RWPE1 (cell line): ENCODE measurements around the gene SOD3.
A peak's percentile ranks its signal among the peaks of the same experiment; 100 is the strongest.

ENCODE experiments used
- CTCF ChIA-PET: fragments of 350-600 bp; sonication (Branson Sonifier 250); formaldehyde crosslinking; extraction: SDS; loops from one replicate; lab custom pipeline; 2021; lab: Yijun Ruan, JAX
- POLR2A ChIA-PET: fragments of 400-600 bp; formaldehyde crosslinking; extraction: SDS; loops from one replicate; lab custom pipeline; 2020; ENCODE audit warnings: antibody characterized with exemption; ENCODE audit not compliant: low non-redundant PET; lab: Yijun Ruan, JAX
- DNase-seq: peaks from one replicate; pipeline ENCODE4 v3.0.0; 2012; ENCODE audit warnings: low spot score
- H3K27ac ChIP-seq: fragments of 450-650 bp; 2 replicates; pipeline ENCODE4 v1.5.1; 2017
- TF ChIP-seq, protein P1 (sequence below): fragments of 450-650 bp; conservative IDR thresholded peaks from 2 replicates; pipeline ENCODE4 v1.5.1; 2017; ENCODE audit warnings: low read depth, mild to moderate bottlenecking

The SOD3 gene

DNA sequence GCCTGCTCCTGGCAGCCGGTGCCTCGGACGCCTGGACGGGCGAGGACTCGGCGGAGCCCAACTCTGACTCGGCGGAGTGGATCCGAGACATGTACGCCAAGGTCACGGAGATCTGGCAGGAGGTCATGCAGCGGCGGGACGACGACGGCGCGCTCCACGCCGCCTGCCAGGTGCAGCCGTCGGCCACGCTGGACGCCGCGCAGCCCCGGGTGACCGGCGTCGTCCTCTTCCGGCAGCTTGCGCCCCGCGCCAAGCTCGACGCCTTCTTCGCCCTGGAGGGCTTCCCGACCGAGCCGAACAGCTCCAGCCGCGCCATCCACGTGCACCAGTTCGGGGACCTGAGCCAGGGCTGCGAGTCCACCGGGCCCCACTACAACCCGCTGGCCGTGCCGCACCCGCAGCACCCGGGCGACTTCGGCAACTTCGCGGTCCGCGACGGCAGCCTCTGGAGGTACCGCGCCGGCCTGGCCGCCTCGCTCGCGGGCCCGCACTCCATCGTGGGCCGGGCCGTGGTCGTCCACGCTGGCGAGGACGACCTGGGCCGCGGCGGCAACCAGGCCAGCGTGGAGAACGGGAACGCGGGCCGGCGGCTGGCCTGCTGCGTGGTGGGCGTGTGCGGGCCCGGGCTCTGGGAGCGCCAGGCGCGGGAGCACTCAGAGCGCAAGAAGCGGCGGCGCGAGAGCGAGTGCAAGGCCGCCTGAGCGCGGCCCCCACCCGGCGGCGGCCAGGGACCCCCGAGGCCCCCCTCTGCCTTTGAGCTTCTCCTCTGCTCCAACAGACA, 4.4 kb downstream of the SOD3 start:
- CTCF ChIA-PET: no interaction called here
- DNase-seq: no peak
- H3K27ac ChIP-seq: no peak overlapping the region
- POLR2A ChIA-PET: no interaction called here
- TF ChIP-seq, protein P1, sequence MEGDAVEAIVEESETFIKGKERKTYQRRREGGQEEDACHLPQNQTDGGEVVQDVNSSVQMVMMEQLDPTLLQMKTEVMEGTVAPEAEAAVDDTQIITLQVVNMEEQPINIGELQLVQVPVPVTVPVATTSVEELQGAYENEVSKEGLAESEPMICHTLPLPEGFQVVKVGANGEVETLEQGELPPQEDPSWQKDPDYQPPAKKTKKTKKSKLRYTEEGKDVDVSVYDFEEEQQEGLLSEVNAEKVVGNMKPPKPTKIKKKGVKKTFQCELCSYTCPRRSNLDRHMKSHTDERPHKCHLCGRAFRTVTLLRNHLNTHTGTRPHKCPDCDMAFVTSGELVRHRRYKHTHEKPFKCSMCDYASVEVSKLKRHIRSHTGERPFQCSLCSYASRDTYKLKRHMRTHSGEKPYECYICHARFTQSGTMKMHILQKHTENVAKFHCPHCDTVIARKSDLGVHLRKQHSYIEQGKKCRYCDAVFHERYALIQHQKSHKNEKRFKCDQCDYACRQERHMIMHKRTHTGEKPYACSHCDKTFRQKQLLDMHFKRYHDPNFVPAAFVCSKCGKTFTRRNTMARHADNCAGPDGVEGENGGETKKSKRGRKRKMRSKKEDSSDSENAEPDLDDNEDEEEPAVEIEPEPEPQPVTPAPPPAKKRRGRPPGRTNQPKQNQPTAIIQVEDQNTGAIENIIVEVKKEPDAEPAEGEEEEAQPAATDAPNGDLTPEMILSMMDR: no peak

DNA sequence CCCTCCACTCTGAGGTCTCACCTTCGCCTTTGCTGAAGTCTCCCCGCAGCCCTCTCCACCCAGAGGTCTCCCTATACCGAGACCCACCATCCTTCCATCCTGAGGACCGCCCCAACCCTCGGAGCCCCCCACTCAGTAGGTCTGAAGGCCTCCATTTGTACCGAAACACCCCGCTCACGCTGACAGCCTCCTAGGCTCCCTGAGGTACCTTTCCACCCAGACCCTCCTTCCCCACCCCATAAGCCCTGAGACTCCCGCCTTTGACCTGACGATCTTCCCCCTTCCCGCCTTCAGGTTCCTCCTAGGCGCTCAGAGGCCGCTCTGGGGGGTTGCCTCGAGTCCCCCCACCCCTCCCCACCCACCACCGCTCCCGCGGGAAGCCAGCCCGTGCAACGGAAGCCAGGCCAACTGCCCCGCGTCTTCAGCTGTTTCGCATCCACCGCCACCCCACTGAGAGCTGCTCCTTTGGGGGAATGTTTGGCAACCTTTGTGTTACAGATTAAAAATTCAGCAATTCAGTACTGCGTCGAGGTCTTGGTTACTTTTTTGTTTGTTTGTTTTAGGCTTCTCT, 5.0 kb downstream of the SOD3 start:
- TF ChIP-seq, protein P1: no peak
- ChIA-PET CTCF (interaction anchor here (0.5 to 0.7 kb wide), 2 partner anchors 487 to 1487 kb away, joined by 3 read pairs; no protein-coding TSS in a partner anchor), POLR2A (no interaction called here)
- DNase-seq: no peak
- no peak overlapping the region for H3K27ac ChIP-seq

DNA sequence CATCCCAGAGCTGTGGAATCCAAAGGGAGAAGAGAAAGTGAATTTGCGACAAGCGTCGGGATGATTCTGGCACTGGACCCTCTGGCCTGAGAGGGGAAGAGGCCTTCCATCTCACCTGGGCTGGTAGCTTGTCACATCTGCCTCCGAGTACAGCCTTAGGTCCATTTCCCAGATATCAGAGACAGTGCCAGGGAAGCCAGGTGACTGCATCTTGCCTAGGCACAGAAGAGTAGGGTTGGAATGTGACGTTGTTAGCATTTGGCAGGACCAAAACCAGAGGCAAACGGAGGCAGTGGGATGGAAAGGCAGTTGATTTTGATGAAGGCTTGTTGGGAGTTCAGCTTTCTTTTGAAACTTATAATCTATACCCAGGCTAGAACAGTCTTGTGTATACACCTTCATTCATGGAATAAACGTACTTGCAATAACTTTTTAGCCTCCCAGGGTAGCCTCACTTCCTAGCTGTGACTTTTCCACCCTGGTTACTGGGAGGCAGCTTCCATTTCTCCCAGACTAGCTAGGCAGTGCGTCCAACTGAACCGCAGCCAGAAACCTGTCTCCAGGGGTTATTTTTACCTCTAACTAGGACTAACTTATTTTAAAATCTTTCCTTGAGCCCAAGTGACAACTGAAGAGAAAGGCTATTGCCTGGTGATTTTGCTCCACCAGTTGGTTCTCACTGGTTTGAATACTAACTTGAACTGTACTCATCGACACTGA, 5.9 kb downstream of the SOD3 start:
- CTCF ChIA-PET: interaction anchor here (0.5 kb wide), 1 partner anchor 1488 kb away, joined by 3 read pairs; no protein-coding TSS in a partner anchor
- H3K27ac ChIP-seq: no peak overlapping the region
- POLR2A ChIA-PET: no interaction called here
- TF ChIP-seq, protein P1: no peak
- DNase-seq: no peak

DNA sequence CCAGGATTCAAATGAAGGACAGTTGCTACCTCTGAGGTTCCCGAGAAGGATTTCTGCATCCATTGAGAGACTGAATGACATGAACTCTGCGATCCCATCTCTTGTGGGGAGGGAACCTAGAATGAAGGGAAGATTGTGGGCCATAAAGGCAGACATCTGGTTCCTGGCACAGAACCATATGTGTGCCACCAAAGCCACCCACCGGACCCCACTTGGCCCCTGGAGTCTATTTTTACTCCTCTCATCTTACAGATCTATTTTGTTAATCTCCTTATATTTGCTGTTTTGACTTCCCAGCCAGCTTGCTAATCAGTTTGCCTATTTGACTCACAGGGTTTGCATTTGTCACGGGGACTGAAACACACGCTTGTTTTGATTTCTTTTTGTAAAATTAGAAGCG, 7.3 kb downstream of the SOD3 start:
- DNase-seq: no peak
- ChIA-PET CTCF (interaction anchor here (0.6 to 1.1 kb wide), 2 partner anchors 9 to 103 kb away, joined by 4 to 6 read pairs; no protein-coding TSS in a partner anchor), POLR2A (no interaction called here)
- H3K27ac ChIP-seq: no peak overlapping the region
- TF ChIP-seq, protein P1: no peak

DNA sequence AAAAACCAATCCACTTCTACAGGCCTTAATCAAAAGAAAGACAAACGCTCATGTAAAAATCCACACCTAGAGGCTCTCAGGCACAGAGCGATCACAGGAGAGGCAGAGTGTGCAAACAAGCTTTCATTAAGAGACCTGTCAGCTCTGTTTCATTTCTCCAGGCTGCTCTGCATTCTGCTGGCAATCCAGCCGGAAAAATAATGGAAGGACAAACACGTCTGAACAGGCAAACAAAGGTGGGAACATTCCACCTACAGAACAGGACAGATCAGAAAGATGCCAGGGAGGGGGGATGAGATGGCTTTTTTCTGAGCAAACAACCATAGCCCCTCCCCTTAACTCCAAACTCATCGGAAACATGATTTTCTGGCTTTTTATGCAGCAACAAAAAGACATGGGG, 9.7 kb downstream of the SOD3 start:
- CTCF ChIA-PET: no interaction called here
- TF ChIP-seq, protein P1: no peak
- H3K27ac ChIP-seq: peak overlapping the region; percentile 56
- POLR2A ChIA-PET: interaction anchor here (0.5 kb wide), 1 partner anchor 229 kb away, joined by 3 read pairs; no protein-coding TSS in a partner anchor
- peak; percentile 40 for DNase-seq

DNA sequence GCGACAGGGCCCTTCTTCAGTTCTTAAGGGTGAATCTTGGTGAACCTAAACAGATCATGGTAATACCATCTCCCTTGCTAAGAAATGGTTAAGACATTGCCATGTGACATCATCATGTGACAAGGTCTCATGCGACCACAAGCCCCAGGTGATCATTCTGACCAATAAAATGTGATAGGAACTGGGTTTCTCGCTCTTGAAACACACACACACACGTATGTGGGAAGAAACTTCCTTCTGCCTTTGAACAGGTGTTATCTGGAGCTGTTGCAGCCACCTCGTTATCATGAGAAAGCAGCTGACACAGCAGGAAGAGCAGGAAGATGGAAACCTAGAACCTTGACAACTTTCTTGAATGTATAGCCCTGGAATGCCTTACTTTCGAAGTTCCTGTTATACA, 10.2 kb downstream of the SOD3 start:
- TF ChIP-seq, protein P1: no peak
- POLR2A ChIA-PET: interaction anchor here (0.5 kb wide), 1 partner anchor 230 kb away, joined by 3 read pairs; no protein-coding TSS in a partner anchor
- H3K27ac ChIP-seq: no peak overlapping the region
- CTCF ChIA-PET: interaction anchor here (0.7 kb wide), 1 partner anchor 174 kb away, joined by 3 read pairs; no protein-coding TSS in a partner anchor
- DNase-seq: no peak
